ENCODE results near the gene BRWD1. TPM values are rescaled to one million over a fixed set of nuclear protein-coding genes. Genes with fewer than 3 reads are reported as not detected.

BRWD1 gene
- total RNA-seq, result 48.5 and 70.6 TPM in 2 replicates

DNA sequence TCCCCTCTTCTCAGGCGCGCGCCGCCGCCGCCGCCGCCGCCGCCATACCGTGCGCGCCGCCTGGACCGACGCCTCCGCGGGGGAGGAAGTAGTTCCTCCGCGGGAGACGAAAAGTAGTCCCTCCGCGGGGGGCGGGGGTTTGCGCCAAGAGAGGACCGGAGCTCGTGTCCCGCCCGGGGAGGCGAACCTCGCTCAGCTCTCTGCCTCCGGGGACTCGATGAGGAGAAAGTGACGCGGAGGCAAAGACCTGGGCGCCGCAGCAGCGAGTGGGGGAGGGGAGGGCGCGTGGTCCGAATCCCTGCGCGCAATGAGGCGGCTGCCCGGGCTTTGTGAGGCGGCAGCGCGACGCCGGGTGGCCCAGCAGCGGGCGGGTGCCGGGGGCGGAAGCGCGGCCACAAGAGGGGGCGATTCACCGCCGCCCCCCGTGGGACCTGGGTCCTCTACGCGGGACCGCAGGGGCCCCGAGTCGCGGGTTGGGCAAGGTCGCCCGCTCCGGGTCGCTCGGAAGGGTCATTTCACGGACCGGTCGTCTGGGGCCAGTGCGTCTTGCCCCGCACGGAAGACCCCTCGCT lies at the start of gene BRWD1:
BRWD1 (minus strand) TSS at position 62 of the 572 bp plus-strand sequence. CDS start 141 bp downstream, outside the sequence.

DNA sequence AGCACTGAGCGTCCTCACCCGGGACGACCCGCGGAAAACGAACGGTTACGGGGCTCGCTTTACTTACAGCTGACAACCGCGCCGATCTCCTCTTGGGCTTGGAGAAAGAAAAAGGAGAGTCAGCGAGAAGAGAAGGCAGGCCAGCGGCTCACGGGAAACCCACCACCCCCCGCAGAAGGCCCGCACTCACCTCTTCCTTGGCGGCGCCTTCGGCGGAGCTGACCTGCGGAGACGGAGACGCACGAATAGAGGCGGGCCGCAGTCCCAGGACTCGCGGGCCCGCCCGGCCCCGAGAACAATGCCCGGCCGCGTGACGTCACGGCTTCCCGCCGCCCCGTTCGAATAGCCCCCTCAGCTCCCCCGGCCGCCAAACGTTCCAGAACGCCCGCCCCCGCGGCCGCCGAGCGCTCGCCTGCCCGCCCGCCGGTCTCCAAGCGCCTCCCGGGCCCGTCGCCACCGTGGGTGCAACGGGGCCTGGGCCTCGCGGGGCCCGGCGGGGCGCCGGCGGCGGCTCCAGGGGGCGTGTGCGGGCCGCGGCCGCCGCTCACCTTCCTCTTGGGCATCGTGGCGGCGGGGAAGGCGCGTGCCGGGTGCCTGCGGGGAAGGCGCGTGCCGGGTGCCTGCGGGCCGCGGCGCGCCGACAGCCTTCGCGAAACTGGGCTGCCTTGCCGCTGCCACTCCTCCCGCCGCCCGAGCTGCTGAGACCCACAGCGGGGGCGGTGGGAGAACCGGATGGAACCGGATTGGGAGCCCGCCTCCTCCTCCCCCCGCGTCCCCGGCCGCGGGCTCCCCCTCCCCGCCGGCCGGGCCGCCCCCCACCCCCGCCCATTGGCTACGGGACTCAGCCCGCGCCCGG lies 35.2 kb upstream of the BRWD1 start, which contains the start of gene HMGN1:
HMGN1 (minus strand) TSS at position 734 of the 856 bp plus-strand sequence; CDS start at position 563, 171 bp downstream.

DNA sequence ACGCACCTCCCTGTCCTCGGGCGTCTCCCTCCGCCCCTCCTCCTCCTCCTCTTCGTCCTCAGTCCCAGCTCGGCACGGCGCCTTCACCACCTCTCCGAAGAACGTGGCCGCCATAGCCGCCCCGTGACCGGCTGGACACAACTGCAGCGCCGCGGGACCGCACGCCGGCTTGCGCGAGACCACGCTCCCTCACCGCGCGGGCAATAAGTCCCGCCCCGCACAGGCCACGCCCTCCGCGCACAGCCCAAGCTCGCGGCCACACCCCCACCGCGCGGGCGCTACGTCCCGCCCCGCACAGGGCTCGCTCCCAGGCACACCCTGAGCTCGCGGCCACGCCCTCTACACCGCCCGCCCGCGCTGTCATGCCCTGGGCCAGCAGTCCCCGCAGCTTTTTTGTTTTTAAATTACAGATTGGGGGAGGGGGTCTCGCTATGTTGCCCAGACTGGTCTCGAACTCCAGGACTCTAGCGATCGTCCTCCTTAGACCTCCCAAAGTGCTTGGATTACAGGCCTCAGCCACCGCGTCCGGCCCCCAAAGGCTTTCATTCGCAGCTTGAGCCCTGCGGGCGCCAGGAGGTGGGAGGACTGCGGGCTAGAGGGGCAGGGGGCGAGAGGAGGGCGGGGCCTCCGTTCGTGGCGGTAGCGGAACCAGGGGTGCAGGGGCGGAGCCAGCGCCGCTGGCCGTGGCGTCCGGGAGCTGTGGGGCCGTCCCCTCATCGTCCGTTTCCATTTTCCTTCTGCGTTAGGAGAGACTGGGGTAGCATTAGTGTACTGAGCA lies 130.0 kb downstream of the BRWD1 start, which contains the start of gene PSMG1:
PSMG1 (minus strand) TSS at position 180 of the 778 bp plus-strand sequence; CDS start at position 114, 66 bp downstream.

Other genes with a start within 250 kb of the BRWD1 start
- 49.8 and 59.3 TPM in 2 replicates for gene PSMG1, start 130.2 kb downstream of the BRWD1 start, total RNA-seq
- 164 and 250 TPM in 2 replicates for gene HMGN1, start 35.5 kb upstream of the BRWD1 start, total RNA-seq
- gene LCA5L, start 132.1 kb upstream of the BRWD1 start, total RNA-seq, result 0.52 and 0.65 TPM in 2 replicates
- gene SH3BGR, start 138.3 kb upstream of the BRWD1 start, total RNA-seq, result 0.33 and 1.0 TPM in 2 replicates